HepG2 (cell line): ENCODE measurements around the gene GPR107. TPM values are rescaled to one million over a fixed set of nuclear protein-coding genes. Genes with fewer than 3 reads are reported as not detected.
A peak's percentile ranks its signal among the peaks of the same experiment; 100 is the strongest.

Source experiments
- BHLHE40 ChIP-seq: IDR thresholded peaks from 2 replicates; pipeline ENCODE4 v1.6.1; 2011; ENCODE audit warnings: low read length, improper control_type of control experiment
- EHMT2 ChIP-seq: fragments of 200-600 bp; sonication (generic); IDR thresholded peaks from 2 replicates; pipeline ENCODE4 v1.7.0; 2017; ENCODE audit warnings: antibody characterized with exemption, low read depth, low read length, borderline replicate concordance
- HNRNPK ChIP-seq: fragments of 200-400 bp; formaldehyde crosslinking; IDR thresholded peaks from 2 replicates; pipeline ENCODE4 v1.6.1; 2018; ENCODE audit warnings: low read length, low read depth, moderate library complexity, mild to moderate bottlenecking; ENCODE audit not compliant: poor library complexity, severe bottlenecking
- MAF1 ChIP-seq: sonication (generic); formaldehyde crosslinking; IDR thresholded peaks from 2 replicates; pipeline ENCODE4 v1.5.0; 2020; ENCODE audit warnings: missing genetic modification reagents, borderline replicate concordance
- NAIF1 ChIP-seq: sonication (generic); formaldehyde crosslinking; IDR thresholded peaks from 2 replicates; pipeline ENCODE4 v1.5.0; 2020; ENCODE audit warnings: mild to moderate bottlenecking, missing genetic modification reagents, borderline replicate concordance
- NFE2 ChIP-seq: sonication (generic); formaldehyde crosslinking; IDR thresholded peaks from 2 replicates; pipeline ENCODE4 v1.4.0; 2020; ENCODE audit warnings: missing genetic modification reagents
- NPAS2 ChIP-seq: sonication (generic); formaldehyde crosslinking; IDR thresholded peaks from 2 replicates; pipeline ENCODE4 v1.8.0; 2022; ENCODE audit warnings: mild to moderate bottlenecking, missing genetic modification reagents, borderline replicate concordance
- NR2F1 ChIP-seq, 2 experiments: fragments of 450-650 bp in 1 of 2; formaldehyde crosslinking in 1 of 2; IDR thresholded peaks; 2 replicates each; pipeline versions ENCODE4 v1.5.0 to v1.6.1; 2016 to 2020; ENCODE audit warnings: mild to moderate bottlenecking in 1 of 2, missing compliant biosample characterization in 1 of 2, missing genetic modification reagents in 1 of 2, moderate library complexity in 1 of 2
- SOX6 ChIP-seq, 2 experiments: fragments of 450-650 bp in 1 of 2; sonication (generic) in 1 of 2; formaldehyde crosslinking in 1 of 2; IDR thresholded peaks; 2 replicates each; pipeline versions ENCODE4 v1.4.0 to v1.6.1; 2017 to 2020; ENCODE audit warnings: antibody characterized with exemption in 1 of 2, mild to moderate bottlenecking in 1 of 2, missing genetic modification reagents in 1 of 2
- TCF12 ChIP-seq, 2 experiments: fragments of 450-650 bp in 1 of 2; sonication (generic) in 1 of 2; formaldehyde crosslinking in 1 of 2; IDR thresholded peaks; 2 replicates each; pipeline versions ENCODE4 v1.6.1 to v1.8.0; 2017 to 2022; ENCODE audit warnings: antibody characterized with exemption in 1 of 2, mild to moderate bottlenecking in 1 of 2, missing genetic modification reagents in 1 of 2, moderate library complexity in 1 of 2
- TSC22D2 ChIP-seq: sonication (generic); formaldehyde crosslinking; IDR thresholded peaks from 2 replicates; pipeline ENCODE4 v1.5.1; 2020; ENCODE audit warnings: missing genetic modification reagents, mild to moderate bottlenecking, borderline replicate concordance
- ZBTB34 ChIP-seq: sonication (generic); formaldehyde crosslinking; IDR thresholded peaks from 2 replicates; pipeline ENCODE4 v1.8.0; 2022; ENCODE audit warnings: mild to moderate bottlenecking, missing genetic modification reagents
- ZBTB7A ChIP-seq: sonication (generic); formaldehyde crosslinking; IDR thresholded peaks from 2 replicates; pipeline ENCODE4 v1.8.0; 2022; ENCODE audit warnings: mild to moderate bottlenecking, missing genetic modification reagents
- ZNF446 ChIP-seq: sonication (generic); formaldehyde crosslinking; IDR thresholded peaks from 2 replicates; pipeline ENCODE4 v1.5.0; 2020; ENCODE audit warnings: mild to moderate bottlenecking, missing genetic modification reagents
- ZNF570 ChIP-seq: sonication (generic); formaldehyde crosslinking; IDR thresholded peaks from 2 replicates; pipeline ENCODE4 v1.4.0; 2020; ENCODE audit warnings: mild to moderate bottlenecking, missing genetic modification reagents, borderline replicate concordance
- ZNF737 ChIP-seq: sonication (generic); formaldehyde crosslinking; IDR thresholded peaks from 2 replicates; pipeline ENCODE4 v1.5.0; 2020; ENCODE audit warnings: missing genetic modification reagents, mild to moderate bottlenecking, borderline replicate concordance
- ZSCAN21 ChIP-seq: sonication (generic); formaldehyde crosslinking; IDR thresholded peaks from 2 replicates; pipeline ENCODE4 v1.8.0; 2022; ENCODE audit warnings: mild to moderate bottlenecking, missing genetic modification reagents, moderate library complexity, borderline replicate concordance
- polyA plus RNA-seq, 8 experiments: library from polyadenylated mRNA; depleted of rRNA in 3 of 8; stranded (reverse) in 7 of 8; unstranded in 1 of 8; fragments of >200 nt; fragmentation: Illumina TruSeq in 4 of 8; extraction: Trizol in 4 of 8; gene quantifications; 2 replicates each; pipeline versions ENCODE4 v1.2.1 to v1.2.3, GENCODE V29; 2011 to 2016; ENCODE audit warnings: low read depth in 4 of 8, missing spikeins in 1 of 8, mixed read lengths in 1 of 8; ENCODE audit not compliant: insufficient read depth in 1 of 8
- total RNA-seq, 5 experiments: library from RNA; depleted of rRNA; stranded (reverse); fragments of >200 nt; fragmentation: Illumina TruSeq; extraction: Trizol; gene quantifications; 2 replicates each; pipeline ENCODE4 v1.2.3, GENCODE V29; 2016; ENCODE audit warnings: low read depth in 1 of 5
- TF ChIP-seq, protein P1 (sequence below), 2 experiments: fragments of 450-650 bp in 1 of 2; sonication (generic) in 1 of 2; formaldehyde crosslinking; IDR thresholded peaks; 2 replicates each; pipeline versions ENCODE4 v1.5.0 to v1.8.0; 2020 to 2022; ENCODE audit warnings: mild to moderate bottlenecking in 1 of 2, missing genetic modification reagents in 1 of 2
- TF ChIP-seq, protein P2 (sequence below): sonication (generic); formaldehyde crosslinking; IDR thresholded peaks from 2 replicates; pipeline ENCODE4 v1.4.0; 2020; ENCODE audit warnings: mild to moderate bottlenecking, missing genetic modification reagents, borderline replicate concordance
- TF ChIP-seq, protein P3 (sequence below): sonication (generic); formaldehyde crosslinking; IDR thresholded peaks from 2 replicates; pipeline ENCODE4 v1.4.0; 2020; ENCODE audit warnings: missing genetic modification reagents
- TF ChIP-seq, protein P4 (sequence below): IDR thresholded peaks from 2 replicates; pipeline ENCODE4 v1.6.1; 2016

GPR107 gene
- total and polyA plus RNA-seq, 2 of the 13 experiments (the other 11 are each of a cell fraction or from before 2014, with no cell fraction given): 22.5 to 24.4 TPM

- TF ChIP-seq ZSCAN21 (CRISPR knock-in tag) (peak; percentile 81), NR2F1 (CRISPR knock-in tag; IDR thresholded peaks at IDR 0.05) (no peak), TCF12 (IDR thresholded peaks at IDR 0.05) (no peak), TCF12 (CRISPR knock-in tag; IDR thresholded peaks at IDR 0.05) (no peak), NAIF1 (no peak), SOX6 (IDR thresholded peaks at IDR 0.05) (no peak), SOX6 (CRISPR knock-in tag; IDR thresholded peaks at IDR 0.05) (peak; percentile 45; the same call in 1 of the 2 replicates), ZBTB34 (CRISPR knock-in tag) (peak; percentile 5; the same call in 1 of the 2 replicates), EHMT2 (no peak), TSC22D2 (no peak), NFE2 (CRISPR knock-in tag) (no peak), NPAS2 (no peak), ZNF570 (CRISPR knock-in tag) (no peak), BHLHE40 (peak; percentile 92), ZBTB7A (peak; percentile 39; the same call in 1 of the 2 replicates), ZNF737 (no peak; the same call in 1 of the 2 replicates), MAF1 (CRISPR knock-in tag) (no peak), HNRNPK (no peak), ZNF446 (CRISPR knock-in tag) (peak; percentile 33; the same call in 1 of the 2 replicates)
- TF ChIP-seq, protein P1, sequence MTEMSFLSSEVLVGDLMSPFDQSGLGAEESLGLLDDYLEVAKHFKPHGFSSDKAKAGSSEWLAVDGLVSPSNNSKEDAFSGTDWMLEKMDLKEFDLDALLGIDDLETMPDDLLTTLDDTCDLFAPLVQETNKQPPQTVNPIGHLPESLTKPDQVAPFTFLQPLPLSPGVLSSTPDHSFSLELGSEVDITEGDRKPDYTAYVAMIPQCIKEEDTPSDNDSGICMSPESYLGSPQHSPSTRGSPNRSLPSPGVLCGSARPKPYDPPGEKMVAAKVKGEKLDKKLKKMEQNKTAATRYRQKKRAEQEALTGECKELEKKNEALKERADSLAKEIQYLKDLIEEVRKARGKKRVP (CRISPR knock-in tag; IDR thresholded peaks at IDR 0.05): no peak
- TF ChIP-seq, protein P2, sequence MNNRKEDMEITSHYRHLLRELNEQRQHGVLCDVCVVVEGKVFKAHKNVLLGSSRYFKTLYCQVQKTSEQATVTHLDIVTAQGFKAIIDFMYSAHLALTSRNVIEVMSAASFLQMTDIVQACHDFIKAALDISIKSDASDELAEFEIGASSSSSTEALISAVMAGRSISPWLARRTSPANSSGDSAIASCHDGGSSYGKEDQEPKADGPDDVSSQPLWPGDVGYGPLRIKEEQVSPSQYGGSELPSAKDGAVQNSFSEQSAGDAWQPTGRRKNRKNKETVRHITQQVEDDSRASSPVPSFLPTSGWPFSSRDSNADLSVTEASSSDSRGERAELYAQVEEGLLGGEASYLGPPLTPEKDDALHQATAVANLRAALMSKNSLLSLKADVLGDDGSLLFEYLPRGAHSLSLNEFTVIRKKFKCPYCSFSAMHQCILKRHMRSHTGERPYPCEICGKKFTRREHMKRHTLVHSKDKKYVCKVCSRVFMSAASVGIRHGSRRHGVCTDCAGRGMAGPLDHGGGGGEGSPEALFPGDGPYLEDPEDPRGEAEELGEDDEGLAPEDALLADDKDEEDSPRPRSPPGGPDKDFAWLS (CRISPR knock-in tag): no peak
- TF ChIP-seq, protein P3, sequence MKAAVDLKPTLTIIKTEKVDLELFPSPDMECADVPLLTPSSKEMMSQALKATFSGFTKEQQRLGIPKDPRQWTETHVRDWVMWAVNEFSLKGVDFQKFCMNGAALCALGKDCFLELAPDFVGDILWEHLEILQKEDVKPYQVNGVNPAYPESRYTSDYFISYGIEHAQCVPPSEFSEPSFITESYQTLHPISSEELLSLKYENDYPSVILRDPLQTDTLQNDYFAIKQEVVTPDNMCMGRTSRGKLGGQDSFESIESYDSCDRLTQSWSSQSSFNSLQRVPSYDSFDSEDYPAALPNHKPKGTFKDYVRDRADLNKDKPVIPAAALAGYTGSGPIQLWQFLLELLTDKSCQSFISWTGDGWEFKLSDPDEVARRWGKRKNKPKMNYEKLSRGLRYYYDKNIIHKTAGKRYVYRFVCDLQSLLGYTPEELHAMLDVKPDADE (CRISPR knock-in tag): no peak
- TF ChIP-seq, protein P4, sequence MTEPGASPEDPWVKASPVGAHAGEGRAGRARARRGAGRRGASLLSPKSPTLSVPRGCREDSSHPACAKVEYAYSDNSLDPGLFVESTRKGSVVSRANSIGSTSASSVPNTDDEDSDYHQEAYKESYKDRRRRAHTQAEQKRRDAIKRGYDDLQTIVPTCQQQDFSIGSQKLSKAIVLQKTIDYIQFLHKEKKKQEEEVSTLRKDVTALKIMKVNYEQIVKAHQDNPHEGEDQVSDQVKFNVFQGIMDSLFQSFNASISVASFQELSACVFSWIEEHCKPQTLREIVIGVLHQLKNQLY: 0 out of 2 replicates have a peak, but pooled peaks have one; percentile 27
Observed at GRCh38 chr9:130043654-130044623, 9.8 kb upstream of the GPR107 start (continued).
